ENCODE measurements around the gene PRSS36. TPM values are rescaled to one million over a fixed set of nuclear protein-coding genes. Genes with fewer than 3 reads are reported as not detected.
"Not testable (repeated sequence)": the region's sequence is repeated elsewhere in the genome, so short reads cannot be mapped to it uniquely, and the experiment has no call there.

The PRSS36 gene
- total and polyA plus RNA-seq, 7 donors, result 0.24 to 1.7 (median 0.69) TPM

DNA sequence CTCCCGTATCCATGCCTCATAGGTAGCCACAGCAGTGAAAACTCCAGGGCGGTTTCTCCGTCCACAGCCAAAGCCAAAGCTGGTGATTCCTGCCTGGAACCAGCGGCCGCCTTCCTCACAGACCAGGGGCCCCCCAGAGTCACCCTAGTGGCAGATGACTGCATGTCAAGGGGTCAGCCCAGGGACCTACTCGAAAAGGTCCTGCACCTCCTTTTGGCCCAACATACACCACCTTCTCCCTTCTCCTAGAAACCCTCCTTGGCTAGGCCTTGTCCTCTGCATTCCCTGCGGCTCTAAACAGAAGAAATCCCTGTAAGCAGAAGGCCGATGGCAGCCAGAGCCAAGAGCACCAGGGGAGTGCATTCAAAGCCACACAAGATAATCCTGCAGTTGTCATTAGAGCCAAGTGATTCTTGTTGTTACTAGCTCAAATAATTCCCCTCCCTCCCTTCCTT is 6.1 kb downstream of the PRSS36 start:
- no peaks in the 10 kb centered on the region for H3K36me3 ChIP-seq (ENCODE audit: insufficient read depth in 1 of 2, low read depth in 1 of 2)
- ATAC-seq (no peak), DNase-seq (no peak)
- 86 to 90% (median 87%) methylated on average over 8 of the region's 8 CpGs for WGBS, 3 donors
- H3K4me3 ChIP-seq, result no peak overlapping the region
- peaks cover 17% of the 10 kb centered on the region for H3K4me1 ChIP-seq
- TF ChIP-seq CTCF (IDR thresholded peaks at IDR 0.05), result no peak
- intact Hi-C loops (cut with DNase I), result loop anchor here (2.0 to 5.0 kb wide), 2 partner anchors 36 to 159 kb away; partner anchors contain the start of genes BCKDK (in 1 of the 2) and HSD3B7 (in 1 of the 2)
- H3K27me3 ChIP-seq (ENCODE audit: insufficient read depth in 3 of 3, low read length in 2 of 3), result peaks cover 0 to 5% (median 5%) of the 10 kb centered on the region in 3 donors
- no peak overlapping the region for H3K27ac ChIP-seq
- no peaks in the 10 kb centered on the region for H3K9me3 ChIP-seq

DNA sequence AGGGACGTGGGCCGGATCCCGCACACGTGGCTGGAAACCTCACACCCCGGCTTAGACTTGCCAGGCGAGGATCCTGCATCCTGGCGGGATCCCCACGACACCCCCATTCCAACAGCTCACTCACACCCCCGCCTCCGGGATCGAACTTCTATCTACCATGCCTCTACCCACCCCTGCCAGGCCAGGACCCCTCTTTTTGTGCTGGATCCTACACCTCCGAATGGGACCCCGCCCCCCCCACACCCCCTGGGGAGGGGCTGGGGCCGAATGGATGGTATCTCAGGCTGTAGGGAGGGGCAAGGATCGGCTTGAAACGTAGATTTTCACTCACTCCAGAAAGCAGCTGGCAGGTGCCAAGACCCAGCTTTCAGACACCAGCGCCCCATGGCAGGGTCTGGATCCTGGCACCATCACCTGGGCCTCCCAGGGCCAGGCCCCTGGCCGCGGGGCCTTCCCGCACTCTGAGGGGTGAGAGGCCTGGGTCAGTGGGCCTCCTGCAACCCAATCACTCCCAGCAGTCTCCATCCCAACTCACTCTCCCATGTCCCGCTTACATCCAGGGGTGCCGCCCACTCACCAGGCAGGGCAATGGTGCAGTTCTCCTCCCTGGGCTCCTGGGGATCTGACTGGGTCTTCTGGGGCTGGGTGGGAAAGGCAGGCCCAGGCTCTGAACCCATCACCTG is 6.7 kb downstream of the PRSS36 start:
- Histone ChIP-seq H3K4me3 (peak overlapping the region; percentile 70), H3K9me3 (no peaks in the 10 kb centered on the region), H3K36me3 (ENCODE audit: insufficient read depth in 1 of 2, low read depth in 1 of 2) (no peaks in the 10 kb centered on the region), H3K27ac (peak overlapping the region; percentile 82), H3K27me3 (ENCODE audit: insufficient read depth in 3 of 3, low read length in 2 of 3) (peaks cover 0 to 2% (median 0%) of the 10 kb centered on the region in 3 donors), H3K4me1 (peaks cover 22% of the 10 kb centered on the region)
- intact Hi-C loops (cut with DNase I), result loop anchor here (2.0 to 5.0 kb wide), 2 partner anchors 36 to 158 kb away; partner anchors contain the start of genes BCKDK (in 1 of the 2) and HSD3B7 (in 1 of the 2)
- ATAC-seq (no peak), DNase-seq (no peak)
- no peak for TF ChIP-seq CTCF (IDR thresholded peaks at IDR 0.05)
- WGBS, 3 donors, result 56 to 62% (median 56%) methylated on average over 17 to 22 of the region's 22 CpGs

DNA sequence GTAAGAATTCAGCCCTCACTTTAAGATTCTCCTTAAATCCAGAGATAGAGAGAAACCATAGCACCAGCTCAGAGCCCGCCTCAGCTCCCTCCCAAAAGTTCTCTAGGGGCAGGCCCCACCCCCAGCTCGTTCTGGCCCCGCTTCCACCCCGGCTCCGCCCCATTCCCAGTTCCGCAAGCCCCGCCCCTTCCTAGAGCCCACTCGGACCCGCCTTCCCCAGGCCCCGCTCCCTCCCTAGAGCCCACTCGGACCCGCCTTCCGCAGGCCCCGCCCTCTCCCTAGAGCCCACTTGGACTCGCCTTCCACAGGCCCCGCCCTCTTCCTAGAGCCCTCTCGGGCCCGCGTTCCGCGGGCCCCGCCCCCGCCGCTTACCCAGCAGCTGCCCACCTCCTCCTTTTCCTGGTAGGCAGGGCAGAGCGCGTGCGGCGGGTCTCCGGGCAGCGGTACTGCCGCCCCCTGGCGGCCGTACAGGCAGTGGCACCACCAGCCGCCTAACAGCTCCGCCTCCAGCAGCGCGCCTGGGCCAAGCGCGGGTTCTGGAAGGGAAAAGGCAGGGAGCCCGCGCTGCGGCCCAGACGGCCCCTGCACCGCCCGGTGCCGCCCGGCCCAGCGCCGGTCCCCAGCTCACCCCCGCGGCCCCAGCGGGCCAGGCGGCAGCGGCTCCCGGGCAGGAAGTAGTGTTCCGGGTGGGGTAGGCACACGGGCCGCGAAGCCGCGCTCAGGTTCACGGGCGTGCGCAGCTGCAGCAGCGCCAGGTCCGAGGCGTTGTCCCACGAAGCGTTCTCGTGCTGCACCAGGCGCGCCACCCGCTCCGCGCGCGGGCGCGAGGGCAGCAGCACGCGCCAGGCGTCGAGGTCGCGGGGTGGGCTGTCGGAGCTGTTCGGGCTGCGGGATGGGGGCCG is 7.5 kb downstream of the PRSS36 start:
- intact Hi-C loops (cut with DNase I), result loop anchor here (1.0 to 5.0 kb wide), 3 partner anchors 35 to 158 kb away; partner anchors contain the start of genes BCKDK (in 1 of the 2), HSD3B7 (in 1 of the 2) and VKORC1 (in 1 of the 2)
- H3K36me3 ChIP-seq (ENCODE audit: insufficient read depth in 1 of 2, low read depth in 1 of 2), result no peaks in the 10 kb centered on the region
- whole genome bisulfite sequencing, 3 donors, result 1 to 3% (median 2%) methylated on average over 73 to 89 of the region's 89 CpGs
- H3K27me3 ChIP-seq (ENCODE audit: insufficient read depth in 3 of 3, low read length in 2 of 3), result no peaks in the 10 kb centered on the region
- H3K4me3 ChIP-seq, result peak overlapping the region; percentile 70
- ATAC-seq (peak; percentile 91 to 95 (median 93)), DNase-seq (peak; percentile 99)
- peak overlapping the region; percentile 82 for H3K27ac ChIP-seq
- H3K4me1 ChIP-seq, result peaks cover 23% of the 10 kb centered on the region
- TF ChIP-seq CTCF (IDR thresholded peaks at IDR 0.05), result peak; percentile 93
- H3K9me3 ChIP-seq, result no peaks in the 10 kb centered on the region

DNA sequence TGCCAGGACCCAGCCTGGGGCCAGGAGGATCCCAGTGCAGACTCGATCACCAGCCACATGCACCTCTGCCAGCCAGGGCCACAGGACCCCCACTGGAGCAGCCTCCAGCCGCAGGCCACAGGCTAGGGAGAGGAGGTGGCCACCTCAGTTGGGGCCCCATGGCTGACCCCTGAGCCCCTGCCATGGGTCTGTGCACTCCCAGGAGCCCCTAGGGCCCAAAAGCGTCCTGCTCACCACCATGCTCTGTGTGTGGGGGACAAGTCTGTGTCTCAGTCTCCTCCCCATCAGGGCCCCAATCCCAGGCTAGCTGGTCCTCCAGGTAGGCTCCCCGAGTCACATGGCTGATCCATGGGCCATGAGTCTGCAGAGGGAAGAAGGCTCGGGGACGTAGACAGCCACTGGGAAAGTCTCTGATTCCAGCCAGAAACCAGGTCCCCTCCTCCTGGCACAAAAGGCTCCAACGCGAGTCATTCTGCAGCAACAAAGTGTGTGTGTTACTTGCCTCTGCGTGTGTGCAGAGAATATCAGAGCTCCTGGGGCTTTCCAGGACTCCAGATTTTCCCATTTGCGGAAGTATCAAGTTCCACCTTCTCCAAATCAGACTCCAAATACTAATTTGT is 8.3 kb downstream of the PRSS36 start:
- no peaks in the 10 kb centered on the region for H3K36me3 ChIP-seq (ENCODE audit: insufficient read depth in 1 of 2, low read depth in 1 of 2)
- no peaks in the 10 kb centered on the region for H3K9me3 ChIP-seq
- ATAC-seq (peak in 3 of 4 donors; percentile 2 to 4 (median 4)), DNase-seq (peak in 1 of 2 donors; percentile 63)
- H3K27ac ChIP-seq, result peak overlapping the region; percentile 82
- intact Hi-C loops (cut with DNase I), result loop anchor here (1.0 to 5.0 kb wide), 3 partner anchors 34 to 157 kb away; partner anchors contain the start of genes BCKDK (in 1 of the 2), HSD3B7 (in 1 of the 2) and VKORC1 (in 1 of the 2)
- WGBS, 3 donors, result 25 to 28% (median 25%) methylated on average over 10 of the region's 10 CpGs
- peaks cover 23% of the 10 kb centered on the region for H3K4me1 ChIP-seq
- no peak for TF ChIP-seq CTCF (IDR thresholded peaks at IDR 0.05)
- peak overlapping the region; percentile 70 for H3K4me3 ChIP-seq
- H3K27me3 ChIP-seq (ENCODE audit: insufficient read depth in 3 of 3, low read length in 2 of 3), result no peaks in the 10 kb centered on the region

DNA sequence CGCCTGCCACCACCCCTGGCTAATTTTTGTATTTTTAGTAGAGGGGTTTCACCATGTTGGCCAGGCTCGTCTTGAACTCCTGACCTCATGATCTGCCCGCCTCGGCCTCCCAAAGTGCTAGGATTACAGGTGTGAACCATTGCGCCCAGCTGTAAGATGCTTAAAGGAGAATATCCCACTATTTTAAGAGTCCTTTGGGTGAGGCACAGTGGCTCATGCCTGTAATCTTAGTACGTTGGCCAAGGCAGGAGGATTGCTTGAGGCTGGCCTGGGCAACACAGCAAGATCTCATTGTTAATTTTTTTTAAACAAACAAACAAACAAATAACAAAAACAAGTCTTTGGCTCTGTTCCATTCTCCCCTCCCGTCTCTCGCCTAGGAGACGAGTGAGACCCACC is 8.8 kb downstream of the PRSS36 start:
- intact Hi-C loops (cut with DNase I), result loop anchor here in 1 of 2 donors (5.0 kb wide), 1 partner anchor 34 kb away; the partner anchor contains the start of gene BCKDK

More for the DNA sequence above, 8.8 kb downstream of the PRSS36 start:
- ATAC-seq; H3K9me3 ChIP-seq; H3K27me3 ChIP-seq (ENCODE audit: insufficient read depth in 3 of 3, low read length in 2 of 3); H3K36me3 ChIP-seq (ENCODE audit: insufficient read depth in 1 of 2, low read depth in 1 of 2); DNase-seq: not testable (repeated sequence)
- WGBS, 3 donors, result 86 to 90% (median 89%) methylated on average over 9 of the region's 9 CpGs
- peaks cover 23% of the 10 kb centered on the region for H3K4me1 ChIP-seq
- H3K4me3 ChIP-seq, result peak overlapping the region; percentile 70
- peak overlapping the region; percentile 82 for H3K27ac ChIP-seq
